Endothelial cell of umbilical vein (primary cell): Measurements from ENCODE around the gene NODAL. TPM values are rescaled to one million over a fixed set of nuclear protein-coding genes. Genes with fewer than 3 reads are reported as not detected.

Source experiments
- BruUV-seq: library from RNA; stranded (reverse); fragments of 400-500 nt; replicated peaks from 2 replicates; lab custom pipeline; 2021; lab: Mats Ljungman, UMichigan
- CTCF ChIA-PET: fragments of 300-600, 350-600 bp; sonication (Branson Sonifier 250); formaldehyde crosslinking; loops from one replicate; lab custom pipeline; 2021; ENCODE audit warnings: antibody characterized with exemption, inconsistent platforms; lab: Charles Lee
- POLR2A ChIA-PET: fragments of 300-600, 350-600 bp; sonication (Branson Sonifier 250); formaldehyde crosslinking; loops from one replicate; lab custom pipeline; 2021; ENCODE audit warnings: antibody characterized with exemption, inconsistent platforms; lab: Charles Lee
- DNase-seq: peaks from one replicate; pipeline ENCODE4 v3.0.0-alpha.2; 2011; ENCODE audit warnings: low read depth, low spot score
- FAIRE-seq: peaks from 2 replicates; lab custom pipeline; 2011; peaks lifted over from hg19 to GRCh38; lab: Jason Lieb, UNC
- H2AFZ ChIP-seq: 2 replicates; pipeline ENCODE4 v1.6.0; 2012; ENCODE audit warnings: low read depth, low read length, control low read depth, inconsistent platforms
- H3K27ac ChIP-seq: 2 replicates; pipeline ENCODE4 v1.5.1; 2011; ENCODE audit warnings: low read depth, mild to moderate bottlenecking, control low read depth, low read length, moderate library complexity; ENCODE audit not compliant: insufficient read depth
- H3K27me3 ChIP-seq, 2 experiments: 2 replicates each; pipeline versions ENCODE4 v1.6.0 to v1.6.1; 2011; ENCODE audit warnings: low read length in 2 of 2, mixed read lengths in 1 of 2; ENCODE audit not compliant: control insufficient read depth in 2 of 2, insufficient read depth in 2 of 2
- H3K36me3 ChIP-seq, 2 experiments: 2 replicates in 1 of 2; 3 replicates in 1 of 2; pipeline ENCODE4 v1.5.1; 2011; ENCODE audit warnings: low read length in 2 of 2, mild to moderate bottlenecking in 1 of 2, moderate library complexity in 1 of 2; ENCODE audit not compliant: control insufficient read depth in 2 of 2, insufficient read depth in 2 of 2; ENCODE audit errors: extremely low read depth in 1 of 2
- H3K4me1 ChIP-seq: 3 replicates; pipeline ENCODE4 v1.5.1; 2011; ENCODE audit warnings: mild to moderate bottlenecking, low read length; ENCODE audit not compliant: control insufficient read depth, insufficient read depth; ENCODE audit errors: extremely low read depth
- H3K4me2 ChIP-seq: 2 replicates; pipeline ENCODE4 v1.6.1; 2011; ENCODE audit warnings: low read length, control low read depth, mixed read lengths; ENCODE audit not compliant: insufficient read depth
- H3K4me3 ChIP-seq, 3 experiments: fragments of 200-600 bp in 1 of 3; sonication (generic), shearing (Covaris generic) in 1 of 3; replicated peaks in 1 of 3; 2 replicates each; pipeline ENCODE4 v1.5.1; 2011 to 2016; ENCODE audit warnings: control low read depth in 3 of 3, low read length in 3 of 3, mild to moderate bottlenecking in 2 of 3, inconsistent platforms in 1 of 3, low read depth in 1 of 3, moderate library complexity in 1 of 3; ENCODE audit not compliant: insufficient read depth in 1 of 3
- H3K79me2 ChIP-seq: 2 replicates; pipeline ENCODE4 v1.6.0; 2012; ENCODE audit warnings: low read length, inconsistent platforms; ENCODE audit not compliant: control insufficient read depth, insufficient read depth
- H3K9ac ChIP-seq: replicated peaks from 2 replicates; pipeline ENCODE3; 2011; ENCODE audit warnings: low read length, control low read depth; ENCODE audit not compliant: insufficient read depth; ENCODE audit errors: extremely low read depth
- H3K9me1 ChIP-seq: replicated peaks from 3 replicates; pipeline ENCODE4 v1.6.0; 2011; ENCODE audit warnings: mild to moderate bottlenecking, low read length; ENCODE audit not compliant: control insufficient read depth, insufficient read depth; ENCODE audit errors: extremely low read depth
- H3K9me3 ChIP-seq: replicated peaks from 2 replicates; pipeline ENCODE4 v1.5.1; 2012; ENCODE audit warnings: low read length, inconsistent platforms; ENCODE audit not compliant: control insufficient read depth, insufficient read depth
- H4K20me1 ChIP-seq: replicated peaks from 2 replicates; pipeline ENCODE3; 2011; ENCODE audit warnings: mild to moderate bottlenecking, low read length; ENCODE audit not compliant: control insufficient read depth, insufficient read depth; ENCODE audit errors: extremely low read depth
- CTCF ChIP-seq, 2 donors: IDR thresholded peaks; 1 replicate in 1 of 2; 2 replicates in 1 of 2; pipeline ENCODE4 v1.5.1; 2011; ENCODE audit warnings: low read length in 2 of 2, mild to moderate bottlenecking in 2 of 2, moderate library complexity in 2 of 2, control low read depth in 1 of 2, inconsistent platforms in 1 of 2, low read depth in 1 of 2; ENCODE audit not compliant: insufficient read depth in 1 of 2; ENCODE audit errors: extremely low read depth in 1 of 2
- EZH2 ChIP-seq: IDR thresholded peaks from 2 replicates; pipeline ENCODE4 v1.6.1; 2012; ENCODE audit warnings: borderline replicate concordance, low read depth, mild to moderate bottlenecking, moderate library complexity, low read length, inconsistent platforms; ENCODE audit not compliant: severe bottlenecking
- FOS ChIP-seq: IDR thresholded peaks from 2 replicates; pipeline ENCODE4 v1.6.1; 2011; ENCODE audit warnings: mild to moderate bottlenecking, low read length, moderate library complexity, borderline replicate concordance; ENCODE audit not compliant: insufficient read depth
- GATA2 ChIP-seq: IDR thresholded peaks from 2 replicates; pipeline ENCODE4 v1.7.0; 2011; ENCODE audit warnings: low read depth, mild to moderate bottlenecking, moderate library complexity, mixed read lengths, low read length; ENCODE audit not compliant: insufficient read length, insufficient read depth
- JUN ChIP-seq: IDR thresholded peaks from 2 replicates; pipeline ENCODE4 v1.6.1; 2011; ENCODE audit warnings: borderline replicate concordance, low read depth; ENCODE audit not compliant: insufficient read length, insufficient read depth
- MAX ChIP-seq: IDR thresholded peaks from 2 replicates; pipeline ENCODE4 v1.6.1; 2011; ENCODE audit not compliant: insufficient read depth, insufficient read length
- MYC ChIP-seq: IDR thresholded peaks from one replicate; pipeline ENCODE4 v1.6.1; 2011; ENCODE audit warnings: mild to moderate bottlenecking, low read depth, low read length
- POLR2A ChIP-seq: IDR thresholded peaks from 2 replicates; pipeline ENCODE4 v1.6.1; 2012; ENCODE audit warnings: low read depth, mild to moderate bottlenecking, control low read depth, low read length
- POLR2AphosphoS5 ChIP-seq: IDR thresholded peaks from 2 replicates; pipeline ENCODE4 v1.6.1; 2012; ENCODE audit warnings: low read depth, mild to moderate bottlenecking, control low read depth, low read length, moderate library complexity; ENCODE audit not compliant: insufficient read depth
- dilution Hi-C: fragments of 300-500 bp; cut with MboI; formaldehyde crosslinking; loops from one replicate; pipeline ENCODE4 v1.15.0; 2019; ENCODE audit warnings: low sequenced_read_pairs; ENCODE audit not compliant: extremely low pct_ligation_motif_present
- intact Hi-C: fragments of 100-400 bp; cut with micrococcal nuclease; formaldehyde crosslinking; loops from one replicate; pipeline ENCODE4 v1.10.0; 2022
- polyA plus RNA-seq, 4 experiments: library from polyadenylated mRNA; depleted of rRNA in 3 of 4; stranded (reverse) in 3 of 4; unstranded in 1 of 4; fragments of >200 nt; gene quantifications; 2 replicates each; pipeline versions ENCODE4 v1.2.1 to v1.2.3, GENCODE V29; 2011 to 2012; ENCODE audit warnings: missing spikeins in 1 of 4
- total RNA-seq: library from RNA; stranded (reverse); gene quantifications from 2 replicates; pipeline ENCODE4 v1.2.3, GENCODE V29; 2021

Gene NODAL
- total and polyA plus RNA-seq, 2 donors (not counting 3 experiments of a cell fraction or from before 2014, with no cell fraction given), result not detected

- no peaks in the 10 kb centered on the region for H3K9me3 ChIP-seq
- H4K20me1 ChIP-seq, result no peaks in the 10 kb centered on the region
- POLR2A ChIA-PET, result no interaction called here
- H3K4me1 ChIP-seq, result no peaks in the 10 kb centered on the region
- no peak overlapping the region for H3K4me2 ChIP-seq
- H3K9me1 ChIP-seq, result no peaks in the 10 kb centered on the region
- TF ChIP-seq GATA2 (no peak), MAX (no peak), EZH2 (no peak), JUN (no peak), POLR2A (no peak), POLR2AphosphoS5 (no peak), FOS (no peak), CTCF (IDR thresholded peaks at IDR 0.05; ENCODE audit: extremely low read depth in 1 of 2, insufficient read depth in 1 of 2, low read depth in 1 of 2, low read length in 2 of 2) (no peak), MYC (no peak)
- peaks cover 10 to 13% of the 10 kb centered on the region in 2 experiments for H3K27me3 ChIP-seq
- no peaks in the 10 kb centered on the region for H3K79me2 ChIP-seq
- FAIRE-seq, result no peak
- no peak overlapping the region for H3K27ac ChIP-seq
- dilution Hi-C loops, result no loop called here
- no peak for DNase-seq
- H2AFZ ChIP-seq, result no peak overlapping the region
- no TSS peak for BruUV-seq
- CTCF ChIA-PET, result interaction anchor here (1.4 to 7.7 kb wide), 6 partner anchors 14 to 238 kb away, joined by 5 to 196 read pairs (median 12); no protein-coding TSS in a partner anchor
- no peak overlapping the region for H3K4me3 ChIP-seq
- H3K9ac ChIP-seq, result no peak overlapping the region
- no peaks in the 10 kb centered on the region for H3K36me3 ChIP-seq
- intact Hi-C loops, result no loop called here
These were observed 17.7 kb upstream of the NODAL start for GRCh38 chr10:70459061-70459773.
